ENCODE results near the gene TAOK3.
"Not testable (repeated sequence)": the region's sequence is repeated elsewhere in the genome, so short reads cannot be mapped to it uniquely, and the experiment has no call there.

The TAOK3 gene

DNA sequence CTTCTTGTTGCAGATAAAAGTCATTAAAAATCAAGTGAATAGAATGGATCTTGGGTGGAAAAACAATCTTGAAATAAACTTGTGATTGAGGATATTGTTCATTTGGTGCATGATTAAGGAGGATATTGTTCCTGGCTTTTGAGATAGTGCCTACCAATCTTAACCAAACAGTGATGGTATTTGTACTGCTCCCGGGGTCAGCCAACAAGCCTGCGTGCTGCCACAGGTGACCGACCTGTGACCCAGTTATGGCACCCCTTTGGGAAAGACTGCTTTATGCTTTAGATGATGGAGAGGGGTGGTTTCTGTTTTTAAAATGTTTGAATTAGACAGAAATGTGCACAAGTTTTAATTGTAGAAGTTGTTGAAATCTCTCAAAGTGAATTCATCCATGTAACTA, 45.2 kb upstream of the TAOK3 start:
- Histone ChIP-seq H3F3A (ENCODE audit: insufficient read depth, low read length) (no peaks in the 10 kb centered on the region), H3K79me2 (ENCODE audit: insufficient read depth, low read length) (no peaks in the 10 kb centered on the region), H3K9ac (ENCODE audit: low read length) (no peak overlapping the region), H4K20me1 (ENCODE audit: insufficient read depth, low read length) (no peaks in the 10 kb centered on the region), H3K27me3 (ENCODE audit: insufficient read depth, low read length) (no peaks in the 10 kb centered on the region), H3K36me3 (ENCODE audit: insufficient read depth, low read length) (peaks cover 42% of the 10 kb centered on the region), H3K27ac (ENCODE audit: low read depth, low read length, poor library complexity, severe bottlenecking) (no peak overlapping the region), H2AFZ (ENCODE audit: low read length) (no peak overlapping the region), H3K4me1 (ENCODE audit: insufficient read depth, low read length, severe bottlenecking) (no peaks in the 10 kb centered on the region), H3K4me3 (ENCODE audit: low read depth, low read length, poor library complexity, severe bottlenecking) (no peak overlapping the region), H3K4me2 (ENCODE audit: low read length) (no peak overlapping the region), H3K9me3 (ENCODE audit: low read length) (peaks cover 2% of the 10 kb centered on the region; the same call in 1 of the 2 replicates), H3K9me2 (ENCODE audit: low read depth, low read length) (no peaks in the 10 kb centered on the region)
- TF ChIP-seq EZH2 (IDR thresholded peaks at IDR 0.05; ENCODE audit: borderline replicate concordance, low read length) = no peak
- TF ChIP-seq, protein P1, sequence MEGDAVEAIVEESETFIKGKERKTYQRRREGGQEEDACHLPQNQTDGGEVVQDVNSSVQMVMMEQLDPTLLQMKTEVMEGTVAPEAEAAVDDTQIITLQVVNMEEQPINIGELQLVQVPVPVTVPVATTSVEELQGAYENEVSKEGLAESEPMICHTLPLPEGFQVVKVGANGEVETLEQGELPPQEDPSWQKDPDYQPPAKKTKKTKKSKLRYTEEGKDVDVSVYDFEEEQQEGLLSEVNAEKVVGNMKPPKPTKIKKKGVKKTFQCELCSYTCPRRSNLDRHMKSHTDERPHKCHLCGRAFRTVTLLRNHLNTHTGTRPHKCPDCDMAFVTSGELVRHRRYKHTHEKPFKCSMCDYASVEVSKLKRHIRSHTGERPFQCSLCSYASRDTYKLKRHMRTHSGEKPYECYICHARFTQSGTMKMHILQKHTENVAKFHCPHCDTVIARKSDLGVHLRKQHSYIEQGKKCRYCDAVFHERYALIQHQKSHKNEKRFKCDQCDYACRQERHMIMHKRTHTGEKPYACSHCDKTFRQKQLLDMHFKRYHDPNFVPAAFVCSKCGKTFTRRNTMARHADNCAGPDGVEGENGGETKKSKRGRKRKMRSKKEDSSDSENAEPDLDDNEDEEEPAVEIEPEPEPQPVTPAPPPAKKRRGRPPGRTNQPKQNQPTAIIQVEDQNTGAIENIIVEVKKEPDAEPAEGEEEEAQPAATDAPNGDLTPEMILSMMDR (IDR thresholded peaks at IDR 0.05; ENCODE audit: low read length) = no peak

DNA sequence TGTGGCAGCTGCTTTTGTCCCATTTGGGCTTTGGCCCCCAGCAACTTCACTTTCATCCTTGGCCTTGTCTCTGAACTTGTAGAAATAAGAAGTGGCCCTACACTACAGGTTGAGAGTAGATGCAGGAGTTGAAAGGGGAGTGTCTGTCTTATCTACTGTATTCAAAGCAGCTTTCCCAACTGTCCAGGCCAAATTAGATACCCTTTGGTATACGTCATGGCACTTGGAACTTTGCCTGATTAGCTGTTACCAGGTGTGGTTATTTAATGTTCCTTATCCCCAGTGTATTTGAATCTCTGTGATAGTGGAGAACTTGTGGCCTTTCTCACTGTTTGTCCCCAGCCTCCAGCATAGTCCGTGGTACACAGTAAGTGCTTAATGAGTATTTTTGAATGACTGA, 37.1 kb upstream of the TAOK3 start:
- Histone ChIP-seq H3K9me3 (ENCODE audit: low read length) (peaks cover 14% of the 10 kb centered on the region), H3K4me2 (ENCODE audit: low read length) (no peak overlapping the region), H3K4me1 (ENCODE audit: insufficient read depth, low read length, severe bottlenecking) (no peaks in the 10 kb centered on the region), H4K20me1 (ENCODE audit: insufficient read depth, low read length) (no peaks in the 10 kb centered on the region), H3F3A (ENCODE audit: insufficient read depth, low read length) (no peaks in the 10 kb centered on the region), H3K79me2 (ENCODE audit: insufficient read depth, low read length) (no peaks in the 10 kb centered on the region), H3K27me3 (ENCODE audit: insufficient read depth, low read length) (no peaks in the 10 kb centered on the region), H2AFZ (ENCODE audit: low read length) (no peak overlapping the region), H3K9me2 (ENCODE audit: low read depth, low read length) (no peaks in the 10 kb centered on the region), H3K27ac (ENCODE audit: low read depth, low read length, poor library complexity, severe bottlenecking) (no peak overlapping the region), H3K36me3 (ENCODE audit: insufficient read depth, low read length) (peaks cover 87% of the 10 kb centered on the region), H3K9ac (ENCODE audit: low read length) (no peak overlapping the region), H3K4me3 (ENCODE audit: low read depth, low read length, poor library complexity, severe bottlenecking) (no peak overlapping the region)
- TF ChIP-seq, protein P1 (IDR thresholded peaks at IDR 0.05; ENCODE audit: low read length) = no peak
- no peak for TF ChIP-seq EZH2 (IDR thresholded peaks at IDR 0.05; ENCODE audit: borderline replicate concordance, low read length)

DNA sequence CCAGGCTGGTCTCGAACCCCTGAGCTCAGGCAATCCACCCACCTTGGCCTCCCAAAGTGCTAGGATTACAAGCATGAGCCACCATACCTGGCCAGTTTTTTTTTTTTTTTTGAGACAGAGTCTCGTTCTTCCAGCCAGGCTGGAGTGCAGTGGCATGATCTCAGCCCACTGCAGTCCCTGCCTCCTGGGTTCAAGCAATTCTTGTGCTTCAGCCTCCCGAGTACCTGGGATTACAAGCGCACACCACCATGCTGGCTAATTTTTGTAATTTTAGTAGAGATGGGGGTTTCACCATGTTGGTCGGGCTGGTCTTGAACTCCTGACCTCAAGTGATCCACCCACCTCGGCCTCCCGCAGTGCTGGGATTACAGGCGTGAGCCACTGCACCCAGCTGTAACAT, 35.5 kb upstream of the TAOK3 start:
- not testable (repeated sequence) for H3K9me2 ChIP-seq (ENCODE audit: low read depth, low read length); H3K27ac ChIP-seq (ENCODE audit: low read depth, low read length, poor library complexity, severe bottlenecking); H3K4me3 ChIP-seq (ENCODE audit: low read depth, low read length, poor library complexity, severe bottlenecking); H3F3A ChIP-seq (ENCODE audit: insufficient read depth, low read length); H3K27me3 ChIP-seq (ENCODE audit: insufficient read depth, low read length); H3K79me2 ChIP-seq (ENCODE audit: insufficient read depth, low read length); H3K9ac ChIP-seq (ENCODE audit: low read length); H4K20me1 ChIP-seq (ENCODE audit: insufficient read depth, low read length); H3K4me2 ChIP-seq (ENCODE audit: low read length); H2AFZ ChIP-seq (ENCODE audit: low read length); H3K4me1 ChIP-seq (ENCODE audit: insufficient read depth, low read length, severe bottlenecking)
- Histone ChIP-seq H3K9me3 (ENCODE audit: low read length) (peaks cover 14% of the 10 kb centered on the region), H3K36me3 (ENCODE audit: insufficient read depth, low read length) (peaks cover 84% of the 10 kb centered on the region)

DNA sequence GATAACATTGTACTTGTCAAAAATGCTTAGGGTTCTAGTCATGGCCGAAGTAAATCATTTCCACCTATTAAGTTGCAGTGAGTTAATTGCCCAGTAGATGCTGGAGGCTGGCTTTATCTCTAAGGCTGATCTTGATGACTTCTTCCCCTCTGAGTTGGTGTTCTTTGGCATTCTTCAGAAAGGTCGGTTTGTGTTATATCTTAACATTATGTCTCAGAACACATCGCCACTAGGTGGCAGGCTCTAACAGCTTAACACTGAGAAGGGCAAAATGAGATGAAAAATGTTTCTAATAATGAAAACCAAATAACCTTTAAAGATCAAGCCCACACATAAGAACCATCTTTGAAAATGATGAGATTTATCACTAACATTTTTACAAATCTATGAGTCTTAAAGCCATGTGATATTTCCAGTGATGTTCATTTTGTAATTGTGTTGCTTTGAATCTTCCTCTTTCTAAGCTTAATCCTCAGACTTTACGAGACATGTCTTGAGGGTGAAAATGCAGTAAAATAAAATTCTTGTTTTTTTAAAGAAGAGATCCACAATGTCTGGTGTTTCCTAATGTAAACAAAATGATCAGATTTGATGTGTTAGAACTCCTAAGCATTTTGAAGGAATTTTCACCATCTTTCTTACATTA, 32.3 kb upstream of the TAOK3 start:
- no peaks in the 10 kb centered on the region for H3K4me1 ChIP-seq (ENCODE audit: insufficient read depth, low read length, severe bottlenecking)
- no peaks in the 10 kb centered on the region for H3K27me3 ChIP-seq (ENCODE audit: insufficient read depth, low read length)
- H3K27ac ChIP-seq (ENCODE audit: low read depth, low read length, poor library complexity, severe bottlenecking) = no peak overlapping the region
- H2AFZ ChIP-seq (ENCODE audit: low read length) = no peak overlapping the region
- H3K9ac ChIP-seq (ENCODE audit: low read length) = no peak overlapping the region
- H3K9me3 ChIP-seq (ENCODE audit: low read length) = no peaks in the 10 kb centered on the region
- H3K4me3 ChIP-seq (ENCODE audit: low read depth, low read length, poor library complexity, severe bottlenecking) = no peak overlapping the region
- no peaks in the 10 kb centered on the region for H3K9me2 ChIP-seq (ENCODE audit: low read depth, low read length)
- no peaks in the 10 kb centered on the region for H3F3A ChIP-seq (ENCODE audit: insufficient read depth, low read length)
- peaks cover 88% of the 10 kb centered on the region for H3K36me3 ChIP-seq (ENCODE audit: insufficient read depth, low read length)
- no peaks in the 10 kb centered on the region for H3K79me2 ChIP-seq (ENCODE audit: insufficient read depth, low read length)
- no peak for TF ChIP-seq EZH2 (IDR thresholded peaks at IDR 0.05; ENCODE audit: borderline replicate concordance, low read length)
- TF ChIP-seq, protein P1 (IDR thresholded peaks at IDR 0.05; ENCODE audit: low read length) = peak; percentile 92
- H4K20me1 ChIP-seq (ENCODE audit: insufficient read depth, low read length) = no peaks in the 10 kb centered on the region
- H3K4me2 ChIP-seq (ENCODE audit: low read length) = no peak overlapping the region

All from OCI-LY1 (cell line).